ENCODE results near the gene TYMP. TPM values are rescaled to one million over a fixed set of nuclear protein-coding genes. Genes with fewer than 3 reads are reported as not detected.

TYMP gene
- total RNA-seq, 4 donors from 2014 or later, result 86.0 to 281 (median 137) TPM

DNA sequence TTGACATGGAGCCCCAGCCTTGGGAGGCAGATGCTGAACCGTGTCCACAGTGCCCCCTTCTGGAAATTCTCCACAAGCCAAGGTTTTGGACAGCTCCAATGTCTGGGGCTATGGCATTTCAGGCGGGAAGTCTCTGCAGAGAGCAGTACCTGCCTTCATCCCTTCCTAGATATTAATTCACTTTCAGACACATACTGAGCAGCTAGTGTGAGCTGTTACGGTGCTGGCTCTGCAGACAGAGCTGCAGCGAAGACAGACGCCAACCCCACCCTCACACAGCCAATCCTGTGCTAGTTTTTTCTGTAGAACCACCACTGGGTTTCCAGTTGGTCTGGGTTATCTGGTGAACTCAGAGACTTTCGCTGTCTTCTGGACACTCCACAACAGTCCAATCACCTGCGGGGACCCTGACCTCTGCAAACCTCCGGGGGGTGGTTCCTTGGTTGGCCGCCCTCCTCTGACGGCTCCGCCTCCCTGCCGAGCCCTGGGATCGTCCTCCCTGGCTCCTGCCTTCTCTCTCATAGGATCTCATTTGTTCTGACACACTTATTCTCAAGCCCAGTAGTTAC is 31.4 kb downstream of the TYMP start:
- H3K27me3 ChIP-seq, result no peaks in the 10 kb centered on the region
- no peak for TF ChIP-seq POLR2A (IDR thresholded peaks at IDR 0.05)
- TF ChIP-seq, protein P1, sequence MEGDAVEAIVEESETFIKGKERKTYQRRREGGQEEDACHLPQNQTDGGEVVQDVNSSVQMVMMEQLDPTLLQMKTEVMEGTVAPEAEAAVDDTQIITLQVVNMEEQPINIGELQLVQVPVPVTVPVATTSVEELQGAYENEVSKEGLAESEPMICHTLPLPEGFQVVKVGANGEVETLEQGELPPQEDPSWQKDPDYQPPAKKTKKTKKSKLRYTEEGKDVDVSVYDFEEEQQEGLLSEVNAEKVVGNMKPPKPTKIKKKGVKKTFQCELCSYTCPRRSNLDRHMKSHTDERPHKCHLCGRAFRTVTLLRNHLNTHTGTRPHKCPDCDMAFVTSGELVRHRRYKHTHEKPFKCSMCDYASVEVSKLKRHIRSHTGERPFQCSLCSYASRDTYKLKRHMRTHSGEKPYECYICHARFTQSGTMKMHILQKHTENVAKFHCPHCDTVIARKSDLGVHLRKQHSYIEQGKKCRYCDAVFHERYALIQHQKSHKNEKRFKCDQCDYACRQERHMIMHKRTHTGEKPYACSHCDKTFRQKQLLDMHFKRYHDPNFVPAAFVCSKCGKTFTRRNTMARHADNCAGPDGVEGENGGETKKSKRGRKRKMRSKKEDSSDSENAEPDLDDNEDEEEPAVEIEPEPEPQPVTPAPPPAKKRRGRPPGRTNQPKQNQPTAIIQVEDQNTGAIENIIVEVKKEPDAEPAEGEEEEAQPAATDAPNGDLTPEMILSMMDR (IDR thresholded peaks at IDR 0.05), result peak; percentile 47 to 75 (median 63)
- 17 to 30% methylated on average over 10 to 12 of the region's 13 CpGs for WGBS, 2 donors
- no peak overlapping the region for H3K4me3 ChIP-seq
- DNase-seq, result no peak
- H3K4me1 ChIP-seq, result peaks cover 0 to 28% (median 9%) of the 10 kb centered on the region in 3 donors
- H3K36me3 ChIP-seq, result peaks cover 0 to 15% (median 0%) of the 10 kb centered on the region in 3 donors
- no peaks in the 10 kb centered on the region for H3K9me3 ChIP-seq
- intact Hi-C loops (cut with DNase I), result no loop called here
- H3K27ac ChIP-seq, result peak overlapping the region in 3 of 4 donors; percentile 32 to 41 (median 40)

DNA sequence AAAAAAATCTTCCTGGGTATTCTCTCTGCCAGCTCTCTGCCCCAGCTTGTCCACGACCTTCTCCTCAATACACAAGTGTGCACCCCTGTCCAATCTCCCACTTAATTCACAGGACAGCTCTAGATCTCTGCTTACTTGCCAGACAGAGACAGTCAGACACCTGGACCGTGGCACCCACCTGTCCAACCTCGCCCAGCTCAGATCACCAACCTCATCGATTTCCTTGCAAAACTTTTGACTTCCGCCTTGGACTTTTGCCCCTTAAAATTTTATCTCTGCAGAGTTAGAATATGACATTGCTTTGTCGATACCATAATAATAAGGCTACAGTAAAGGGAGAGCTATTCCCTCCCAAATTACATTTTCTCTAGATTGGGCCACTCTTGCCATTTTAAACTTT is 32.7 kb downstream of the TYMP start:
- no peaks in the 10 kb centered on the region for H3K27me3 ChIP-seq
- no peaks in the 10 kb centered on the region for H3K9me3 ChIP-seq
- TF ChIP-seq, protein P1 (IDR thresholded peaks at IDR 0.05), result no peak
- TF ChIP-seq POLR2A (IDR thresholded peaks at IDR 0.05), result no peak
- 66 to 72% methylated on average over 6 of the region's 6 CpGs for WGBS, 2 donors
- intact Hi-C loops (cut with DNase I), result no loop called here
- H3K36me3 ChIP-seq, result peaks cover 0 to 2% (median 0%) of the 10 kb centered on the region in 3 donors
- H3K4me1 ChIP-seq, result peaks cover 0 to 28% (median 9%) of the 10 kb centered on the region in 3 donors
- no peak for DNase-seq
- H3K4me3 ChIP-seq, result no peak overlapping the region
- H3K27ac ChIP-seq, result no peak overlapping the region

DNA sequence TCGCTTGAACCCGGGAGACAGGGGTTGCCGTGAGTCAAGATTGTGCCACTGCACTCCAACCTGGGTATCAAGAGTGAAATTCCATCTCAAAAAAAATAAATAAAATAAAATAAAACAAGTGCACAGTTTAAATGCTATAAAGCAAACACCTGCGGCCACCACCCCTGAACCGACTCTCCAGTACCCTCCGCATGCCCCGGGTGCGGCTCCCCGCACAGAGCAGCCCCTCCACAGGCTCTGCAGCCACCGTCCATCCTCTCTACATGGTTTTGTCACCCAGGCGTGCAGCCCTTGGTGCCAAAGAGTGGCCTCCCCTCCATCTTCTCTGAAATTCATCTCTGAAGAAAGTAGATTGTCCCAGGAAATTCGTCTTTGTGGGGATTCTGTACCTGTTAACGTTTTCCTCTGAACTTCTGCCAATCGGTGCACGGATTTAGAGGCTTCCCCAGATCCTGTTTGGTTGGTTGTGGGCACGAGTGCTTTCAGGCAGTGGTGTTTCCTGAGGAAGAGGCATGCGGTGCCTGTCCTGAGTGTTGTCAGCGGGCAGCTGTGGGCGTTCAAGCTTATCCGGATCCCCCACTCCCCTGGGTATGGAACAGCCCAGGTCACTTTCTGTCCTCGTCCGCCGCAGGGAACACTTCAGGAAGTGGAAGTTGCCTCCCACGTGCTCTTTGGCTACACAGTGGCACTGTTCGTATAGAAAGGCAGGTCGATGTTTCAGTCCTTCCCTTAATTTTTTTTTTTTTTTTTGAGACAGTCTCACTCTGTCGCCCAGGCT is 39.1 kb downstream of the TYMP start:
- no peak for DNase-seq
- H3K4me3 ChIP-seq, result no peak overlapping the region
- TF ChIP-seq, protein P1 (IDR thresholded peaks at IDR 0.05), result no peak
- TF ChIP-seq POLR2A (IDR thresholded peaks at IDR 0.05), result no peak
- no peaks in the 10 kb centered on the region for H3K9me3 ChIP-seq
- H3K36me3 ChIP-seq, result no peaks in the 10 kb centered on the region
- intact Hi-C loops (cut with DNase I), result no loop called here
- 51 to 65% methylated on average over 27 of the region's 27 CpGs for WGBS, 2 donors
- H3K27ac ChIP-seq, result no peak overlapping the region
- H3K27me3 ChIP-seq, result peaks cover 0 to 42% (median 0%) of the 10 kb centered on the region in 4 donors
- H3K4me1 ChIP-seq, result peaks cover 0 to 8% (median 0%) of the 10 kb centered on the region in 3 donors

DNA sequence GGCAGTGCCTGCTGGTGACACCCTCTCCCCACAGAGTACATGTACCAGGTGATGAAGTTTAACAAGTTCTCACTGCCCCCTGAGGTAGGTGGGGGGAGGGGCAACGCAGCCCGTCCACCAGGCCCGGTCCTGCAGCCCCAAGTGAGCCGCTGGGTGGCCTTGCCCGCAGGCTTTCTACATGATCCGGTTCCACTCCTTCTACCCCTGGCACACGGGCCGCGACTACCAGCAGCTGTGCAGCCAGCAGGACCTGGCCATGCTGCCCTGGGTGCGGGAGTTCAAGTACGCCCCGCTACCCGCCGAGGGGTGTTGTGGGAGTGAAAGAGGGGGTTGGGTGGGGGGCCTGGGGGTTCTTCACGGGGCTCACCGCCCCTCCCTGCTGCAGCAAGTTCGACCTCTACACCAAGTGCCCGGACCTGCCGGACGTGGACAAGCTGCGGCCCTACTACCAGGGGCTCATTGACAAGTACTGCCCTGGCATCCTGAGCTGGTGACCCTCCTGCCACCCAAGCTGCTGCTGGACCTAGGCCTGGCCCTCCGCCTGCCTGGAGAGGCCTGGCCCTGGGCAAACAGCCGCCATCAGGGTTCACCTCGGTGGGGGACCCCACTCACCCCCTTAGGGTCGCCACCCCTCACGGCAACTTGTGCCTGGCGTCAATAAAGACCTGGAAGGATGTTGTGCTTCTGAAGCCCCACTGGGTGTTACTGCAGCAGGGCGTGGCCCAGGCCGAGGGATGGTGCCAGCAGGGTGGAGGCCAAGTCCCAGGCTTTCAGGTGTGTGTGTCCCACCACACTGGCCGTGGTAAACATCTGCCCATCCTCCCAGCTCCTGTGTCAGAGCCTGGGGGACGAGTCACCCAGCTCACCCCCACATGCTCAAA is 40.2 kb downstream of the TYMP start:
- WGBS, 2 donors, result 20 to 71% methylated on average over 1 to 14 of the region's 31 CpGs
- Histone ChIP-seq H3K27me3 (peaks cover 0 to 53% (median 0%) of the 10 kb centered on the region in 4 donors), H3K9me3 (no peaks in the 10 kb centered on the region), H3K4me3 (no peak overlapping the region), H3K36me3 (no peaks in the 10 kb centered on the region), H3K4me1 (peaks cover 0 to 8% (median 0%) of the 10 kb centered on the region in 3 donors), H3K27ac (no peak overlapping the region)
- TF ChIP-seq POLR2A (IDR thresholded peaks at IDR 0.05), result no peak
- TF ChIP-seq, protein P1 (IDR thresholded peaks at IDR 0.05), result no peak
- DNase-seq, result no peak
- intact Hi-C loops (cut with DNase I), result loop anchor here (5.0 kb wide), 1 partner anchor 117 kb away; no protein-coding TSS in a partner anchor

All from esophagus squamous epithelium (tissue), 5 donors.